CD4-positive, alpha-beta T cell (primary cell): Measurements from ENCODE around the gene NINL. TPM values are rescaled to one million over a fixed set of nuclear protein-coding genes. Genes with fewer than 3 reads are reported as not detected.

Source experiments
- ATAC-seq: fragments of 200-7000 bp; cut with Tn5 transposase; one replicate; pipeline ENCODE4 v1.10.0; 2022; ENCODE audit warnings: mild to moderate bottlenecking; ENCODE audit not compliant: poor library complexity
- CTCF ChIA-PET: fragments of 350-600 bp; sonication (Branson Sonifier 250); formaldehyde crosslinking; loops from one replicate; lab custom pipeline; 2021; ENCODE audit warnings: antibody characterized with exemption, inconsistent platforms; lab: Charles Lee
- POLR2A ChIA-PET: fragments of 350-600 bp; sonication (Branson Sonifier 250); formaldehyde crosslinking; loops from one replicate; lab custom pipeline; 2021; ENCODE audit warnings: antibody characterized with exemption, inconsistent platforms; lab: Charles Lee
- DNase-seq, 14 experiments: peaks; one replicate each; pipeline ENCODE4 v3.0.0-alpha.2; 2013 to 2020; ENCODE audit warnings: mixed read lengths in 2 of 14
- H3K27ac ChIP-seq, 2 donors: one replicate each; pipeline versions ENCODE4 v1.5.1 to v1.7.0; 2013; ENCODE audit warnings: low read length in 2 of 2, low read depth in 1 of 2, mild to moderate bottlenecking in 1 of 2
- H3K27me3 ChIP-seq, 2 experiments: 1 replicate in 1 of 2; 2 replicates in 1 of 2; pipeline versions ENCODE4 v1.6.1 to v1.7.0; 2013; ENCODE audit warnings: low read length in 2 of 2, control low read depth in 1 of 2, mild to moderate bottlenecking in 1 of 2, moderate library complexity in 1 of 2; ENCODE audit not compliant: insufficient read depth in 2 of 2, control insufficient read depth in 1 of 2
- H3K36me3 ChIP-seq: one replicate; pipeline ENCODE4 v1.6.1; 2013; ENCODE audit warnings: low read length, control low read depth; ENCODE audit not compliant: insufficient read depth
- H3K4me1 ChIP-seq: one replicate; pipeline ENCODE4 v1.6.1; 2013; ENCODE audit warnings: low read length, control low read depth; ENCODE audit not compliant: insufficient read depth
- H3K4me3 ChIP-seq: one replicate; pipeline ENCODE4 v1.5.1; 2013; ENCODE audit warnings: mild to moderate bottlenecking, low read length, moderate library complexity
- H3K9me3 ChIP-seq, 2 experiments: 1 replicate in 1 of 2; 2 replicates in 1 of 2; pipeline versions ENCODE4 v1.6.1 to v1.7.0; 2013; ENCODE audit warnings: low read length in 2 of 2, mild to moderate bottlenecking in 2 of 2, control low read depth in 1 of 2, moderate library complexity in 1 of 2; ENCODE audit not compliant: control insufficient read depth in 1 of 2, insufficient read depth in 1 of 2
- H3K27ac Mint-ChIP-seq: one replicate; pipeline ENCODE4 v1.8.0; 2020; ENCODE audit warnings: mixed read lengths
- H3K27me3 Mint-ChIP-seq: one replicate; pipeline ENCODE4 v1.8.0; 2021; ENCODE audit warnings: mixed read lengths
- H3K36me3 Mint-ChIP-seq: one replicate; pipeline ENCODE4 v1.8.0; 2021; ENCODE audit warnings: low read depth, mixed read lengths
- H3K4me1 Mint-ChIP-seq: one replicate; pipeline ENCODE4 v1.8.0; 2021; ENCODE audit warnings: low read depth, mixed read lengths
- H3K4me3 Mint-ChIP-seq: one replicate; pipeline ENCODE4 v1.8.0; 2020; ENCODE audit warnings: mild to moderate bottlenecking, mixed read lengths
- H3K9me3 Mint-ChIP-seq: one replicate; pipeline ENCODE4 v1.8.0; 2020; ENCODE audit warnings: mixed read lengths
- intact Hi-C, 2 experiments: fragments of 100-400 bp; cut with DNase I in 1 of 2; cut with micrococcal nuclease in 1 of 2; formaldehyde crosslinking; loops; one replicate each; pipeline versions ENCODE4 v1.15.1 to v1.9.0; 2023 to 2025; cut with DNase I, micrococcal nuclease
- total RNA-seq, 174 experiments: library from RNA in 2 of 174; stranded (reverse) in 2 of 174; gene quantifications; one replicate each; pipeline ENCODE4 v1.2.3 and lab custom pipeline; 2021 to 2026
- TF ChIP-seq, protein P1 (sequence below): fragments of 200-600 bp; IDR thresholded peaks from one replicate; pipeline ENCODE4 v1.8.0; 2022; ENCODE audit warnings: antibody characterized with exemption, mild to moderate bottlenecking

The NINL gene
- total RNA-seq, 2 experiments from 2014 or later = 2.7 to 4.0 TPM

DNA sequence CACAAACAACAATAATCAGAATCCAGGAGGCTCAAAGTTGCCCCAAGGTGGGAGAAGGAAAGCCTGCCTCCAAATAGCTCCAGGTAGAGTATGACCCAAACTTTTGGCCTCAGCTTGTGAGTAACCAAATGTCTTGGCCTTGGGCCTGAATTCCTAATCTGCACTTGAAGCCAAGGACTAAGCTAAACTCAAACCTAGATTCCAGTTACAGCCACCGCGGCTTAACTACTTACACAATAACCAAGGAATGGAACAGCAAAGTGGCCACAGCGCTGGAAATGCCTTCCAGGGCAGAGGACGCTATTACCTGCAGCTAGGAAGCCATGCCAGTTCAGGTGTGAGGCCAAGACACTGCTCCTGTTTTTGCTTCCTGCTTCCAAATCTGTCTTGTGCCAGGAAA lies 4.6 kb downstream of the NINL start:
- no peak overlapping the region for H3K27ac ChIP-seq
- intact Hi-C loops = no loop called here
- H3K4me1 ChIP-seq = peaks cover 7% of the 10 kb centered on the region
- ChIA-PET POLR2A (interaction anchor here (0.6 kb wide), 1 partner anchor 14 kb away, joined by 3 read pairs; no protein-coding TSS in a partner anchor), CTCF (no interaction called here)
- no peaks in the 10 kb centered on the region for H3K36me3 Mint-ChIP-seq
- no peak overlapping the region for H3K4me3 ChIP-seq
- H3K4me1 Mint-ChIP-seq = peaks cover 10% of the 10 kb centered on the region
- no peak overlapping the region for H3K27ac Mint-ChIP-seq
- no peaks in the 10 kb centered on the region for H3K9me3 Mint-ChIP-seq
- H3K9me3 ChIP-seq = no peaks in the 10 kb centered on the region
- H3K27me3 ChIP-seq = no peaks in the 10 kb centered on the region
- DNase-seq (no peak), ATAC-seq (no peak)
- TF ChIP-seq, protein P1, sequence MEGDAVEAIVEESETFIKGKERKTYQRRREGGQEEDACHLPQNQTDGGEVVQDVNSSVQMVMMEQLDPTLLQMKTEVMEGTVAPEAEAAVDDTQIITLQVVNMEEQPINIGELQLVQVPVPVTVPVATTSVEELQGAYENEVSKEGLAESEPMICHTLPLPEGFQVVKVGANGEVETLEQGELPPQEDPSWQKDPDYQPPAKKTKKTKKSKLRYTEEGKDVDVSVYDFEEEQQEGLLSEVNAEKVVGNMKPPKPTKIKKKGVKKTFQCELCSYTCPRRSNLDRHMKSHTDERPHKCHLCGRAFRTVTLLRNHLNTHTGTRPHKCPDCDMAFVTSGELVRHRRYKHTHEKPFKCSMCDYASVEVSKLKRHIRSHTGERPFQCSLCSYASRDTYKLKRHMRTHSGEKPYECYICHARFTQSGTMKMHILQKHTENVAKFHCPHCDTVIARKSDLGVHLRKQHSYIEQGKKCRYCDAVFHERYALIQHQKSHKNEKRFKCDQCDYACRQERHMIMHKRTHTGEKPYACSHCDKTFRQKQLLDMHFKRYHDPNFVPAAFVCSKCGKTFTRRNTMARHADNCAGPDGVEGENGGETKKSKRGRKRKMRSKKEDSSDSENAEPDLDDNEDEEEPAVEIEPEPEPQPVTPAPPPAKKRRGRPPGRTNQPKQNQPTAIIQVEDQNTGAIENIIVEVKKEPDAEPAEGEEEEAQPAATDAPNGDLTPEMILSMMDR = no peak
- H3K4me3 Mint-ChIP-seq = no peak overlapping the region
- H3K27me3 Mint-ChIP-seq = peaks cover 8% of the 10 kb centered on the region
- H3K36me3 ChIP-seq = no peaks in the 10 kb centered on the region

DNA sequence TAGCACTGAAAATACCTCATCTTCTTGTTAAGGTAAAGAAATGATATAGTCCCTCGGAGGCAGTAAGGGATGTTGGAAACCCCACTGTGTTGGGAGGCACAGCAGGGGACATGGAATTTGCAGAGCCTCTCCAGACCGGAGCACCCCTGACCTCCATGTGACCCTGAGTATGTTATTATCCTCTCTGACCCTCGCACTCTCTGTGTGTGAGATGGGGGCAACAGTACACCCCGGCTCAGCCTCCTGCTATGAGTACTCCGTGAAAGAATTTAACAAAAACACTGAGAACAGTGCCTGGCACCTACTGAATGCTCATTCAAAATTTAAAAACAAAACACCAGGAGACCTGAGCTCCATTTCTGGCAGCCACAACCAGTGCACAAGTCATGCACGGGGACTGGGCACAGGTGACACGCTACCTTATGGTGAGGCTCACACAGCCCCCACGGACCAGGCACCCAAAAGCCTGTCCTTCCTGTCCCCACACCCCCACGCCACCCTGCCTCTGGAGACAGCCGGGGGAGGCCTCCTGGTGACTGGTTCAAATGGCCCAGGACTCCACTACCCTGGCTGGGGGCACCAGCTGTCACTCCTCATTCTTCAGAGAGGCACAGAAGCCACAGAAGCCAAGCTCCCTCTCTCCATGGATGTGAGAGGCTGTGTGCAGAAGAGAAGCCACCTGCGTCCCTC lies 6.1 kb downstream of the NINL start:
- DNase-seq (no peak), ATAC-seq (no peak)
- Mint-ChIP-seq H3K36me3 (no peaks in the 10 kb centered on the region), H3K4me3 (no peak overlapping the region), H3K9me3 (no peaks in the 10 kb centered on the region), H3K27me3 (peaks cover 4% of the 10 kb centered on the region), H3K27ac (no peak overlapping the region), H3K4me1 (peaks cover 5% of the 10 kb centered on the region)
- ChIA-PET POLR2A (no interaction called here), CTCF (no interaction called here)
- no peaks in the 10 kb centered on the region for H3K9me3 ChIP-seq
- no peaks in the 10 kb centered on the region for H3K27me3 ChIP-seq
- H3K4me3 ChIP-seq = no peak overlapping the region
- no peak overlapping the region for H3K27ac ChIP-seq
- no peaks in the 10 kb centered on the region for H3K4me1 ChIP-seq
- TF ChIP-seq, protein P1 = no peak
- intact Hi-C loops = no loop called here
- H3K36me3 ChIP-seq = no peaks in the 10 kb centered on the region

DNA sequence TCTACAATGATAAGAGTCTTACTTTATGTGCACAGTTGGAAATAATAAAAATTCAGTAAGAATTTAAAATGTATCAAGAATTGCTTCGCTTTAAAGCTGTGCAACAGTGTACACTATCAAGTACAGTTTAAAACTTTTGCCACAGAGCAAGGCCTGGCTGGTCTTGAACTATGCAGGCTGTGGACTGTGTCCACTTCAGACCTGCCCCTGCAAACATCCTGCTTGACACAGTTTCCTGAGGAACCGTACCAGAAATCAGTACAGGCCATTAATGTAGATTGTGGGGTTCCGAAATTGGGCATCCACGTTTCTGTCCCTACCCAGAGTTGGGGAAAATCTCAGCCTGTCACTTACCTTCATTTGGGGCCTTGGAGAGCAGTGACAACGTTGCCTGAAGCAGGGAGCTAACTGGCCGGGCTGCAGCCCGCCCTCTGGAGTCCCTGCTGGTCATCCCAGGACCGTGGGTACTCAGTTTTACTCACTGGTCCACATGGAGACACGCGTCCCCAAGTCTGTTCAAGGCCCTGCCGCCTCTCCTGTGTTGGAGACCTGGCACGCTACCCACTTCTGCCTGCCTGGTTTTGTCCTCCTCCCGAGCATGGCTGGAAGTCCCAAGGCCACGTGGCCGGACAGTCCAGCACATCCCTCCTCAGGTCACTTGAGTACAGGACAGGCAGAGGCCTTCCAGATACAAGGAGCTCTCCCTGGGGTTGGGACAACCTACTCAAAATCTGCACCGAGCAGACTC lies 8.4 kb downstream of the NINL start:
- Histone ChIP-seq H3K9me3 (no peaks in the 10 kb centered on the region), H3K27ac (no peak overlapping the region), H3K36me3 (no peaks in the 10 kb centered on the region), H3K4me3 (no peak overlapping the region), H3K4me1 (no peaks in the 10 kb centered on the region), H3K27me3 (no peaks in the 10 kb centered on the region)
- Mint-ChIP-seq H3K9me3 (no peaks in the 10 kb centered on the region), H3K4me1 (no peaks in the 10 kb centered on the region), H3K27ac (no peak overlapping the region), H3K4me3 (no peak overlapping the region), H3K27me3 (no peaks in the 10 kb centered on the region), H3K36me3 (no peaks in the 10 kb centered on the region)
- DNase-seq (no peak), ATAC-seq (no peak)
- POLR2A ChIA-PET = no interaction called here
- intact Hi-C loops = no loop called here
- TF ChIP-seq, protein P1 = no peak
- CTCF ChIA-PET = no interaction called here
